GM19193 (cell line): Measurements from ENCODE around the gene OR5A1.

Experiments
- POLR2A ChIP-seq: IDR thresholded peaks from 4 replicates; pipeline ENCODE4 v1.6.1; 2011; ENCODE audit not compliant: insufficient read depth, insufficient read length; ENCODE audit errors: extremely low read depth

The OR5A1 gene

GRCh38 chr11:59436169-59436568, at the start of gene OR5A1:
OR5A1 (plus strand) TSS chr11:59436469; CDS start chr11:59443169, 6,700 bp downstream.
- TF ChIP-seq POLR2A: no peak

DNA sequence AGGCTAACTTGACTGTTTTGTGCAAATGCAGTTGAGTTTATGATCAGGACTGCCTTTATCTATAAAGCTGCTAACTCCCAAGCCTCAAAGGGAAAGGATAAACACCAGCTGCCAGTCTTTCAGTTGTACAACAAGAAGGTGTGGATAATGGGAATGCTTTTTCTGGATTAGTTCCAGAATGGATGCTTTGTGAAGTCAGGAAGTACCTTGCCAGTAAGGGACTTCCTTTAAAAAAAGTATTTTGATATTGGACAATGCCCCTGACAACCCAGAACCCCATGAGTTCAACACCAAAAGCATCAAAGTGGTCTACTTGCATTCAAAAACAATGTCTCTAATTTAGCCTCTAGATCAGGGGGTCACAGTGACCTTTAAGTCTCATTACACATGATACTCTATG, 42.1 kb upstream of the OR5A1 start:
- no peak for TF ChIP-seq POLR2A

DNA sequence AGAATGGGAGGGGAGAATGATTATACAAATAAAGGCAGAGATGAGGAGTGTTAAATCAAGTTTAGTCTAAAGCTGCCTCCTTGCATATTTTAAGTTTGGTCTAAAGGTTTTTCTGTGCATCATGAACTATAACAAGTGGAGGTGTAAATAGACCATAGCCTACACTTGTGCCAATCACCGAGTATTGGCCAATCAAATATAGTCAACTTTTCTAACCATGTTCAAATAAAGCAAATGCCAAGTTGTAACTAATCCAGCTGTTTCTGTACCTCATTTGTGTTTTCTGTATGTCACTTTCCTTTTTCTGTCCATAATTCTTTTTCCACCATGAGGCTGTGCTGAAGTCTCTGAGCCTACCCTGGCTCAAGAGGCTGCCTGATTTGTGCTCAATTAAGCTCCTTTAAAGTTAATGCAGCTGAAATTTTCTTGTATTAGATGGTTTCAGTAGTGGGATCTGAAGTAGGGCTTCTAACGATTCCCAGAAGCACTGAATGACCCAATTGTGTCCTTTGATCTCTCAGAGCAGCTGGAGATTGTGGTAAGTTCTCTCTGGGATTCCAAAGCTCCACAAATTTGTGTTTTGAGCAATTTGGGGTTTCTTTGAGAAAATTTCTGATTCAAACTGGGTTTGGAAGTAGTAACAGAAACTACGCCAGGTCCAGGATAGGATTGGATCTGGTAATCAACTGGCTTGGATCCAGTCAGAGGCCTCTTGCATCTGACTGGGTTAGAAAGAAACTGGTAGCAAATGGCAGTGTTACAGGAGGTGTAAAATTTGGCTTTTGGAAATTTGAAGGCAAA, 35.6 kb upstream of the OR5A1 start:
- no peak for TF ChIP-seq POLR2A

- TF ChIP-seq POLR2A: no peak
Observed at GRCh38 chr11:59401262-59401552, 35.1 kb upstream of the OR5A1 start.

DNA sequence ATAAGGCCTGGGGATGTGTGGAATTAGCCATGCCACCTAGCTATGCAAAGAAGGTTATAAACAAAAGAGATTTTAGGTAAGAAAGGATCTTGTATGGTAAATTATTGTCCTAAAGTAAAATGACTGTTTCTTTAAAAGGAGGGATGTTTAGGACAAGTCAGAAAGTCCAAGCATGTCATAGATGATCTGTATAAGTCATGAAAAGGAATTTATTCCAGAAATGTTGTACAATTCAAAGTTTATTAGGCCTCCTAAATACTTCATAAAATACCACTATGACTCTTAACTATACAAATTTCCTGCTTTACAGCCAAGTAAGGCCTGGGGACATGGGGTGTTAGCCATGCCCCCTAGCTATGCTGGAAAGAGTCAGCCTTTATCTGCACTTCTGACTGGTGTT, 32.7 kb upstream of the OR5A1 start:
- TF ChIP-seq POLR2A: no peak

DNA sequence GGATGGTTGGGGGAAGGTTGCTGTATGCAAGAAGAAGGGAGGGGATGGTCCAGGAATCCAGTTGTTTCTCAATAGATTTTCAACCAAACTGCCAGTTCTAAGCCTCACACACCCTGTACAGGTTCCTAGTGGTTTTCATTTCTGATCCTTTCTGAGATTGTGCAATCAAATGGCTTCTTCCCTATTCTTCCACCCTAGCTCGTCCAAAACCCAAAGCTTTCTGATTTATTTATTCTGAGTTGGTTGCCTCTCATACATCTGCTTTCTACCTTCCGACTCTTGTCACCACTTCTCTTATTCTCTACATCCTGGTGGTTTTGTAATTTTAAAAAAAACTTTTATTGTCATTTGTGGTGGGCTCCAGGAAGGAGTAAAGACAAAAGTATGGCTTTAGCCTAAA, 22.6 kb upstream of the OR5A1 start:
- TF ChIP-seq POLR2A: no peak

DNA sequence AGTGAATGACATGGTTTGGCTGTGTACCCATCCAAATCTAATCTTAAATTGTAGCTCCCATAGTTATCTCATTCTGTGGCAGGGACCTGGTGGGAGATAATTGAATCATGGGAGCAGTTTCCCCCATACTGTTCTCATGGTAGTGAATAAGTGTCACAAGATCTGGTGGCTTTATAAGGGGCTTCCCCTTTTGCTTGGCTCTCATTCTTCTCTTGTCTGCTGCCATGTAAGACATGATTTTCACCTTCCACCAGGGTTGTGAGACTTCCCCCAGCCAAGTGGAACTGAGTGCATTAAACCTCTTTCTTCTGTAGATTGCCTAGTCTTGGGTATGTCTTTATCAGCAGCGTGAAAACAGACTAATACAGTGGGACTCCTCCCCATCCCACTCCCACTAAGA, 21.2 kb upstream of the OR5A1 start:
- no peak for TF ChIP-seq POLR2A

GRCh38 chr11:59416613-59417012, 19.7 kb upstream of the OR5A1 start:
- TF ChIP-seq POLR2A: no peak

DNA sequence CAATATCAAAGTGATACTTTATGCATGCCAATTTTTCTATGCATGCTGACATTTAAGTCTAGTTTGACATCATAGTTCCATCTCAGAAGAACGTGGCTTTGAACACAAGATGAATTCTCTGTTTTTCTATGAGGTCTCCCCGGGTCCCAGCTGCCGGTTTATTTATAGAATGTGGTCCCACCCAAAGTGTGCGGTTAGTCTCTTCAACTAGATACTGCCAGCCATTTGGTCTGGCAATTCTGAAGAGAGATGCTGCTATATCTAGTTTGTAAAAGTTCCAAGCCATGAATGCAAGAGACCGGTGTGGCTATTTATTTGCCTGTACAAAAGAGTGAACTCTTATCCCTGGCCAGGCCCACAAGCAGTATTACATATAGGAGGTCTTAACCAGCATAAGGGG, 19.2 kb upstream of the OR5A1 start:
- TF ChIP-seq POLR2A: no peak

GRCh38 chr11:59418156-59418555, 18.1 kb upstream of the OR5A1 start:
- TF ChIP-seq POLR2A: no peak

GRCh38 chr11:59423835-59424234, 12.4 kb upstream of the OR5A1 start:
- no peak for TF ChIP-seq POLR2A

- no peak for TF ChIP-seq POLR2A
Observed at GRCh38 chr11:59425131-59425530, 11.1 kb upstream of the OR5A1 start.

GRCh38 chr11:59426361-59427067, 9.8 kb upstream of the OR5A1 start, which contains the start of gene OR5A2:
OR5A2 (minus strand) TSS chr11:59426413; CDS start chr11:59422953, 3,460 bp downstream.
- no peak for TF ChIP-seq POLR2A

DNA sequence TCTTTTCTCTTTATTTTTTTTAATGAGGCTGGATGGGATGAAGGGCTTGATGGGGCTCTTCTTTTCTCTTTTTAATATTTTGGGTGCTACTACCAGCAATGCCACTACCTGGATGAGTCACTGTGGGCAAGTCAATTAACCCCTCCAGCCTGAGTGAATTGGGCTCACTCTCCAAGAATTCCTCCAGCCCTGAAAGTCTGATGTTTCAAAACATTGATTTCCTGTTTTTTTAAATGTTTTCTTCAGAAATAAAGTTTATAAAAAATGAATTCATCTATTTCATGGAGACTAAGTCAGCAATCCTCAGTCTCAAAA, 9.2 kb upstream of the OR5A1 start:
- no peak for TF ChIP-seq POLR2A

- no peak for TF ChIP-seq POLR2A
Observed at GRCh38 chr11:59429924-59430516, 6.2 kb upstream of the OR5A1 start.

- TF ChIP-seq POLR2A: no peak
Observed at GRCh38 chr11:59437770-59438169, 1.5 kb downstream of the OR5A1 start.

DNA sequence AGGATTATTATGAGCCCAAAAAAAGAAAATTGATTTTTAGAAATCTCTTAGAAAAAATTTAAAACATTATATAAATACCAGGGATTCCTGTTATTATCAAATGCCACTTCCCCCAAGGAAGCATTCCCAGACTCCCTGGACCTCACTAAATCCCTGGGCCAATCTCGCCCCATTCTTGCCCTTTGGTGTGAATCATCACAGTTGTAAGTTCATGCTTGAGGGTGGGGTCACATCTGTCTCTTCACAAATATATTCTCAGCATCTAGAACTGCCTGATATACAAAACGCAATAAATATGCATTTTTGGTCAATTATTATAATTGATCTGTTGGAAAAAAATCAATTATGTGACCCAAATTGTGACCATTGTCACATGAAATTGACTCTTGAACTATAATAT, 12.2 kb downstream of the OR5A1 start:
- TF ChIP-seq POLR2A: no peak

DNA sequence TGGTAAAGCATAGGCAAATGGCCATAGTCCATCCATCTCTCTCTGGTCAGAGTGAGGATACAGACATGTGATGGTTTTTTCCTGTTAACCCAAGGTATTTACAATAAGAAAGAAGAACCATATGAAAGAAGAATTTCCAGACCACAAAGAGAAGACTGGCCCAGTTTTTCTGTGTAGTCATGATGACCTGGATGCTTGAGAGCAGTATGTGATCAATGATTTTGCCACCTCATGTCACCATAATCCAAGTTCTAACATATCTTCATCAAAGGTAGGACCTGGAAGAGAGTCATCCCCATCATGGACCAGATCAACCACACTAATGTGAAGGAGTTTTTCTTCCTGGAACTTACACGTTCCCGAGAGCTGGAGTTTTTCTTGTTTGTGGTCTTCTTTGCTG, 20.4 kb downstream of the OR5A1 start, which contains the start of gene OR4D6:
OR4D6 (plus strand) TSS at position 301 of the 400 bp plus-strand sequence; CDS start at position 301, 0 bp downstream.
- no peak for TF ChIP-seq POLR2A
